Panc1 (cell line): Measurements from ENCODE around the gene ACACA. TPM values are rescaled to one million over a fixed set of nuclear protein-coding genes. Genes with fewer than 3 reads are reported as not detected.

ENCODE experiments used
- ATAC-seq: fragments of 200-7000 bp; cut with Tn5 transposase; 2 replicates; pipeline ENCODE4 v1.9.1; 2020; ENCODE audit warnings: mild to moderate bottlenecking, moderate library complexity
- BruUV-seq: library from RNA; stranded (reverse); fragments of 400-500 nt; replicated peaks from 2 replicates; lab custom pipeline; 2021; lab: Mats Ljungman, UMichigan
- CTCF ChIA-PET: fragments of 300-600 bp; sonication (Branson Sonifier 250); formaldehyde crosslinking; loops from one replicate; lab custom pipeline; 2022; ENCODE audit warnings: antibody characterized with exemption; lab: Charles Lee
- POLR2A ChIA-PET: fragments of 300-600 bp; sonication (Branson Sonifier 250); formaldehyde crosslinking; loops from one replicate; lab custom pipeline; 2022; ENCODE audit warnings: antibody characterized with exemption; lab: Charles Lee
- DNase-seq: peaks from one replicate; pipeline ENCODE4 v3.0.0-alpha.2; 2010; ENCODE audit warnings: low read depth, low spot score
- H3K27ac ChIP-seq: 2 replicates; pipeline ENCODE4 v1.5.1; 2011; ENCODE audit warnings: mild to moderate bottlenecking, low read length, inconsistent platforms
- H3K27me3 ChIP-seq: fragments of 200-500 bp; sonication (Bioruptor generic); 2 replicates; pipeline ENCODE4 v1.6.0; 2014; ENCODE audit warnings: low read length, inconsistent platforms; ENCODE audit not compliant: control insufficient read depth, insufficient read depth
- H3K36me3 ChIP-seq: fragments of 200-500 bp; sonication (Bioruptor generic); 2 replicates; pipeline ENCODE4 v1.5.1; 2014; ENCODE audit warnings: inconsistent platforms, mild to moderate bottlenecking, low read length, moderate library complexity; ENCODE audit not compliant: control insufficient read depth, insufficient read depth
- H3K4me1 ChIP-seq: 2 replicates; pipeline ENCODE4 v1.5.1; 2011; ENCODE audit warnings: inconsistent platforms, mild to moderate bottlenecking, low read length, moderate library complexity; ENCODE audit not compliant: control insufficient read depth, insufficient read depth
- H3K4me3 ChIP-seq, 2 experiments: 2 replicates each; pipeline ENCODE4 v1.5.1; 2011 to 2012; ENCODE audit warnings: low read depth in 2 of 2, low read length in 2 of 2, mild to moderate bottlenecking in 2 of 2, inconsistent platforms in 1 of 2, moderate library complexity in 1 of 2
- H3K9me3 ChIP-seq: fragments of 200-500 bp; sonication (Bioruptor generic); 2 replicates; pipeline ENCODE4 v1.5.1; 2014; ENCODE audit warnings: low read depth, mild to moderate bottlenecking, inconsistent platforms, low read length, moderate library complexity; ENCODE audit not compliant: control insufficient read depth, insufficient read depth
- POLR2AphosphoS5 ChIP-seq: IDR thresholded peaks from 2 replicates; pipeline ENCODE4 v1.6.1; 2012; ENCODE audit warnings: mild to moderate bottlenecking, low read depth, low read length, moderate library complexity
- SIN3A ChIP-seq: IDR thresholded peaks from 2 replicates; pipeline ENCODE4 v1.6.1; 2012; ENCODE audit warnings: low read depth, mild to moderate bottlenecking, low read length, moderate library complexity, borderline replicate concordance; ENCODE audit not compliant: insufficient read depth
- TCF7L2 ChIP-seq: IDR thresholded peaks from 2 replicates; pipeline ENCODE4 v1.6.1; 2011; ENCODE audit warnings: mild to moderate bottlenecking, low read depth, low read length, inconsistent platforms
- in situ Hi-C: cut with HindIII; loops from 2 replicates; pipeline ENCODE4 v1.10.0; 2016; ENCODE audit warnings: low sequenced_read_pairs, low pct_unique_long_range_greater_than_20kb
- intact Hi-C: fragments of 100-400 bp; cut with micrococcal nuclease; formaldehyde crosslinking; loops from one replicate; pipeline ENCODE4 v1.10.0; 2022; ENCODE audit not compliant: unreplicated experiment
- total RNA-seq: library from RNA; stranded (reverse); gene quantifications from one replicate; pipeline ENCODE4 v1.2.1, GENCODE V29; 2021; ENCODE audit not compliant: unreplicated experiment
- TF ChIP-seq, protein P1 (sequence below), 2 experiments: IDR thresholded peaks; 2 replicates each; pipeline ENCODE4 v1.6.1; 2011 to 2012; ENCODE audit warnings: low read depth in 2 of 2, control low read depth in 1 of 2, low read length in 1 of 2, mild to moderate bottlenecking in 1 of 2, moderate library complexity in 1 of 2; ENCODE audit not compliant: insufficient read depth in 1 of 2
- TF ChIP-seq, protein P2 (sequence below): fragments of 450-650 bp; IDR thresholded peaks from 2 replicates; pipeline ENCODE4 v1.5.1; 2017; ENCODE audit warnings: mild to moderate bottlenecking

ACACA gene
- total RNA-seq, 1 experiment from 2014 or later: 131 TPM

DNA sequence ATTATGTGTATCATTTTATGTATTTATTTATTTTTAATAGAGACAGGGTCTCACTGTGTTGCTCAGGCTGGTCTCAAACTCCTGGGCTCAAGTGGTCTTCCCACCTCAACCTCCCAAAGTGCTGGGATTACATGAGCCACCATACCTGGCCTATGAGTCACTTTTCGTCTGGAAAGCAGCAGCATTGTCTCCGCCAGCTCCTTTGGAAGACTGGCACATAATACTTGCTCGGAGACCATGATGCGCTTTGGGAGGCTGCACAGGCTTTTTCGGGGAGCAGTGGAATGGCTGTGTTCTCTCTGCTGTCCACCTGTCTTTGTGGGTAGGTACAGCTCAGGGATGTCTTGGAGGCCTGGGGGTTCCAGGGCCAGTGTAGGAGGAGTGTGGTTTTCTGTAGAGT, 355.7 kb downstream of the ACACA start:
- Histone ChIP-seq H3K36me3 (no peaks in the 10 kb centered on the region), H3K4me1 (no peaks in the 10 kb centered on the region; the same call in 1 of the 2 replicates), H3K27ac (no peak overlapping the region), H3K27me3 (no peaks in the 10 kb centered on the region), H3K4me3 (no peak overlapping the region), H3K9me3 (no peaks in the 10 kb centered on the region)
- ChIA-PET CTCF (no interaction called here), POLR2A (no interaction called here)
- no TSS peak for BruUV-seq
- TF ChIP-seq POLR2AphosphoS5 (no peak), TCF7L2 (no peak), SIN3A (no peak)
- TF ChIP-seq, protein P1, sequence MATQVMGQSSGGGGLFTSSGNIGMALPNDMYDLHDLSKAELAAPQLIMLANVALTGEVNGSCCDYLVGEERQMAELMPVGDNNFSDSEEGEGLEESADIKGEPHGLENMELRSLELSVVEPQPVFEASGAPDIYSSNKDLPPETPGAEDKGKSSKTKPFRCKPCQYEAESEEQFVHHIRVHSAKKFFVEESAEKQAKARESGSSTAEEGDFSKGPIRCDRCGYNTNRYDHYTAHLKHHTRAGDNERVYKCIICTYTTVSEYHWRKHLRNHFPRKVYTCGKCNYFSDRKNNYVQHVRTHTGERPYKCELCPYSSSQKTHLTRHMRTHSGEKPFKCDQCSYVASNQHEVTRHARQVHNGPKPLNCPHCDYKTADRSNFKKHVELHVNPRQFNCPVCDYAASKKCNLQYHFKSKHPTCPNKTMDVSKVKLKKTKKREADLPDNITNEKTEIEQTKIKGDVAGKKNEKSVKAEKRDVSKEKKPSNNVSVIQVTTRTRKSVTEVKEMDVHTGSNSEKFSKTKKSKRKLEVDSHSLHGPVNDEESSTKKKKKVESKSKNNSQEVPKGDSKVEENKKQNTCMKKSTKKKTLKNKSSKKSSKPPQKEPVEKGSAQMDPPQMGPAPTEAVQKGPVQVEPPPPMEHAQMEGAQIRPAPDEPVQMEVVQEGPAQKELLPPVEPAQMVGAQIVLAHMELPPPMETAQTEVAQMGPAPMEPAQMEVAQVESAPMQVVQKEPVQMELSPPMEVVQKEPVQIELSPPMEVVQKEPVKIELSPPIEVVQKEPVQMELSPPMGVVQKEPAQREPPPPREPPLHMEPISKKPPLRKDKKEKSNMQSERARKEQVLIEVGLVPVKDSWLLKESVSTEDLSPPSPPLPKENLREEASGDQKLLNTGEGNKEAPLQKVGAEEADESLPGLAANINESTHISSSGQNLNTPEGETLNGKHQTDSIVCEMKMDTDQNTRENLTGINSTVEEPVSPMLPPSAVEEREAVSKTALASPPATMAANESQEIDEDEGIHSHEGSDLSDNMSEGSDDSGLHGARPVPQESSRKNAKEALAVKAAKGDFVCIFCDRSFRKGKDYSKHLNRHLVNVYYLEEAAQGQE (IDR thresholded peaks at IDR 0.05; ENCODE audit: insufficient read depth in 1 of 2, low read depth in 2 of 2, low read length in 1 of 2): no peak
- TF ChIP-seq, protein P2, sequence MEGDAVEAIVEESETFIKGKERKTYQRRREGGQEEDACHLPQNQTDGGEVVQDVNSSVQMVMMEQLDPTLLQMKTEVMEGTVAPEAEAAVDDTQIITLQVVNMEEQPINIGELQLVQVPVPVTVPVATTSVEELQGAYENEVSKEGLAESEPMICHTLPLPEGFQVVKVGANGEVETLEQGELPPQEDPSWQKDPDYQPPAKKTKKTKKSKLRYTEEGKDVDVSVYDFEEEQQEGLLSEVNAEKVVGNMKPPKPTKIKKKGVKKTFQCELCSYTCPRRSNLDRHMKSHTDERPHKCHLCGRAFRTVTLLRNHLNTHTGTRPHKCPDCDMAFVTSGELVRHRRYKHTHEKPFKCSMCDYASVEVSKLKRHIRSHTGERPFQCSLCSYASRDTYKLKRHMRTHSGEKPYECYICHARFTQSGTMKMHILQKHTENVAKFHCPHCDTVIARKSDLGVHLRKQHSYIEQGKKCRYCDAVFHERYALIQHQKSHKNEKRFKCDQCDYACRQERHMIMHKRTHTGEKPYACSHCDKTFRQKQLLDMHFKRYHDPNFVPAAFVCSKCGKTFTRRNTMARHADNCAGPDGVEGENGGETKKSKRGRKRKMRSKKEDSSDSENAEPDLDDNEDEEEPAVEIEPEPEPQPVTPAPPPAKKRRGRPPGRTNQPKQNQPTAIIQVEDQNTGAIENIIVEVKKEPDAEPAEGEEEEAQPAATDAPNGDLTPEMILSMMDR: no peak
- in situ Hi-C loops (no loop called here), intact Hi-C loops (no loop called here)
- ATAC-seq (no peak), DNase-seq (no peak)

DNA sequence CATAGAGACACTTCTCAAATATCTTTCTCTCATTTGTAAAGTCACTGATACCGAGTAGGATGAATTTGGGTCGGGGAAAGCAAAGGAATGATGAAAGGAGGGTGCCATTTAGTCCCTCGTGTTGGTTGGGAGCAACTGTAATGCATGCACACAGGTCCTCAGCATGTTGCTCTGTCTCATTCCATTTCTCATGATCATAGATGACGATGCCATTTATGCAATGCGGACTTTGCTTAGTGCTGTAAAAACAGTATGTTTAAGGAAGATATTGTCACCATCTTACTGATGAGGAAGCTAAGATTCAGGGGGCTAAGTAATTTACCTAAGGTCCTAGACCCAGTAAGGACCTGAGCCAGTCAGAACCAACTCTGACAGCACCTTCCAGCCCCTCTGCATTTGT, 357.8 kb downstream of the ACACA start:
- Histone ChIP-seq H3K4me1 (no peaks in the 10 kb centered on the region; the same call in 1 of the 2 replicates), H3K27me3 (no peaks in the 10 kb centered on the region), H3K36me3 (no peaks in the 10 kb centered on the region), H3K4me3 (no peak overlapping the region), H3K27ac (no peak overlapping the region), H3K9me3 (no peaks in the 10 kb centered on the region)
- in situ Hi-C loops (no loop called here), intact Hi-C loops (no loop called here)
- CTCF ChIA-PET: interaction anchor here (0.7 kb wide), 1 partner anchor 345 kb away, joined by 15 read pairs; no protein-coding TSS in a partner anchor
- BruUV-seq: no TSS peak
- DNase-seq (no peak), ATAC-seq (no peak)
- POLR2A ChIA-PET: no interaction called here
- TF ChIP-seq SIN3A (no peak), POLR2AphosphoS5 (no peak), TCF7L2 (no peak)
- TF ChIP-seq, protein P1 (IDR thresholded peaks at IDR 0.05; ENCODE audit: insufficient read depth in 1 of 2, low read depth in 2 of 2, low read length in 1 of 2): no peak
- TF ChIP-seq, protein P2: no peak
